ENCODE results near the gene CAMK2D.
A peak's percentile ranks its signal among the peaks of the same experiment; 100 is the strongest.

Gene CAMK2D

GRCh38 chr4:113449410-113449974, 312.0 kb downstream of the CAMK2D start:
- Histone ChIP-seq H4K91ac (ENCODE audit: low read depth, low read length) (no peak overlapping the region), H3K4ac (ENCODE audit: low read depth, low read length) (no peak overlapping the region), H2BK12ac (ENCODE audit: low read length) (no peak overlapping the region), H3K4me3 (ENCODE audit: low read depth, low read length) (no peak overlapping the region), H3K23ac (ENCODE audit: low read length) (no peak overlapping the region), H3K4me1 (ENCODE audit: control insufficient read depth in 1 of 2, insufficient read depth in 2 of 2, low read length in 2 of 2) (peaks cover 0 to 3% of the 10 kb centered on the region in 2 experiments), H3K18ac (ENCODE audit: low read length) (no peak overlapping the region), H3K14ac (ENCODE audit: low read length) (no peak overlapping the region), H4K12ac (ENCODE audit: low read depth, low read length) (no peak overlapping the region), H2BK5ac (ENCODE audit: low read depth, low read length, poor library complexity) (no peak overlapping the region), H2BK120ac (ENCODE audit: insufficient read depth, low read length, poor library complexity) (no peak overlapping the region), H3K9me3 (ENCODE audit: insufficient read depth, low read depth, low read length) (no peaks in the 10 kb centered on the region), H3K27ac (ENCODE audit: low read depth, low read length) (no peak overlapping the region), H3K36me3 (ENCODE audit: control insufficient read depth in 1 of 2, insufficient read depth in 2 of 2, low read length in 2 of 2) (peaks cover 0 to 2% of the 10 kb centered on the region in 2 experiments), H3K79me2 (ENCODE audit: control insufficient read depth, insufficient read depth, low read length, poor library complexity) (no peaks in the 10 kb centered on the region), H3K4me2 (ENCODE audit: low read length) (no peak overlapping the region), H2AFZ (ENCODE audit: insufficient read depth, low read length, poor library complexity) (no peak overlapping the region), H3K79me1 (ENCODE audit: low read length) (no peaks in the 10 kb centered on the region), H4K8ac (ENCODE audit: low read depth, low read length) (no peak overlapping the region), H3K27me3 (ENCODE audit: insufficient read depth, low read length) (no peaks in the 10 kb centered on the region), H3K9ac (ENCODE audit: low read length) (no peak overlapping the region), H2AK5ac (ENCODE audit: low read length) (no peak overlapping the region)
- DNase-seq, result no peak
- WGBS (ENCODE audit: extremely low coverage, insufficient coverage, insufficient read length), result no CpG with 5 or more reads among the region's 1 CpG

- no peak overlapping the region for H2AFZ ChIP-seq (ENCODE audit: insufficient read depth, low read length, poor library complexity)
- DNase-seq, result peak in 1 of 2 donors; percentile 10
Observed at GRCh38 chr4:113447769-113448168, 313.8 kb downstream of the CAMK2D start.

GRCh38 chr4:113447061-113447460, 314.5 kb downstream of the CAMK2D start:
- no peak overlapping the region for H4K12ac ChIP-seq (ENCODE audit: low read depth, low read length)
- H3K4me2 ChIP-seq (ENCODE audit: low read length), result no peak overlapping the region
- no peak overlapping the region for H3K27ac ChIP-seq (ENCODE audit: low read depth, low read length)
- no peak overlapping the region for H2AK5ac ChIP-seq (ENCODE audit: low read length)
- no peak overlapping the region for H3K4ac ChIP-seq (ENCODE audit: low read depth, low read length)
- H3K23ac ChIP-seq (ENCODE audit: low read length), result peak overlapping the region; percentile 97
- no peak overlapping the region for H2BK12ac ChIP-seq (ENCODE audit: low read length)
- no peak overlapping the region for H3K4me3 ChIP-seq (ENCODE audit: low read depth, low read length)
- H3K79me1 ChIP-seq (ENCODE audit: low read length), result no peaks in the 10 kb centered on the region
- no peaks in the 10 kb centered on the region for H3K79me2 ChIP-seq (ENCODE audit: control insufficient read depth, insufficient read depth, low read length, poor library complexity)
- no peak overlapping the region for H3K9ac ChIP-seq (ENCODE audit: low read length)
- DNase-seq, result no peak
- no peak overlapping the region for H3K18ac ChIP-seq (ENCODE audit: low read length)
- no peak overlapping the region for H2BK120ac ChIP-seq (ENCODE audit: insufficient read depth, low read length, poor library complexity)
- H3K4me1 ChIP-seq (ENCODE audit: control insufficient read depth in 1 of 2, insufficient read depth in 2 of 2, low read length in 2 of 2), result peaks cover 0 to 3% of the 10 kb centered on the region in 2 experiments
- no peak overlapping the region for H2BK5ac ChIP-seq (ENCODE audit: low read depth, low read length, poor library complexity)
- H3K36me3 ChIP-seq (ENCODE audit: control insufficient read depth in 1 of 2, insufficient read depth in 2 of 2, low read length in 2 of 2), result no peaks in the 10 kb centered on the region
- no peak overlapping the region for H4K8ac ChIP-seq (ENCODE audit: low read depth, low read length)
- H3K9me3 ChIP-seq (ENCODE audit: insufficient read depth, low read depth, low read length), result no peaks in the 10 kb centered on the region
- no peak overlapping the region for H4K91ac ChIP-seq (ENCODE audit: low read depth, low read length)
- no peaks in the 10 kb centered on the region for H3K27me3 ChIP-seq (ENCODE audit: insufficient read depth, low read length)
- no peak overlapping the region for H2AFZ ChIP-seq (ENCODE audit: insufficient read depth, low read length, poor library complexity)
- no CpG with 5 or more reads among the region's 3 CpGs for WGBS (ENCODE audit: extremely low coverage, insufficient coverage, insufficient read length)
- no peak overlapping the region for H3K14ac ChIP-seq (ENCODE audit: low read length)

More at GRCh38 chr4:113447769-113448168, 313.8 kb downstream of the CAMK2D start:
- H2BK120ac ChIP-seq (ENCODE audit: insufficient read depth, low read length, poor library complexity), result no peak overlapping the region
- H3K18ac ChIP-seq (ENCODE audit: low read length), result no peak overlapping the region
- H3K23ac ChIP-seq (ENCODE audit: low read length), result no peak overlapping the region
- no peak overlapping the region for H2AK5ac ChIP-seq (ENCODE audit: low read length)
- H3K4me2 ChIP-seq (ENCODE audit: low read length), result no peak overlapping the region
- peaks cover 0 to 3% of the 10 kb centered on the region in 2 experiments for H3K4me1 ChIP-seq (ENCODE audit: control insufficient read depth in 1 of 2, insufficient read depth in 2 of 2, low read length in 2 of 2)
- no peaks in the 10 kb centered on the region for H3K79me2 ChIP-seq (ENCODE audit: control insufficient read depth, insufficient read depth, low read length, poor library complexity)
- H3K14ac ChIP-seq (ENCODE audit: low read length), result no peak overlapping the region
- no peak overlapping the region for H3K27ac ChIP-seq (ENCODE audit: low read depth, low read length)
- H4K12ac ChIP-seq (ENCODE audit: low read depth, low read length), result no peak overlapping the region
- H3K4me3 ChIP-seq (ENCODE audit: low read depth, low read length), result no peak overlapping the region
- H4K91ac ChIP-seq (ENCODE audit: low read depth, low read length), result no peak overlapping the region
- H3K79me1 ChIP-seq (ENCODE audit: low read length), result no peaks in the 10 kb centered on the region
- H4K8ac ChIP-seq (ENCODE audit: low read depth, low read length), result no peak overlapping the region
- H3K27me3 ChIP-seq (ENCODE audit: insufficient read depth, low read length), result no peaks in the 10 kb centered on the region
- no peak overlapping the region for H2BK12ac ChIP-seq (ENCODE audit: low read length)
- no CpG with 5 or more reads among the region's 4 CpGs for WGBS (ENCODE audit: extremely low coverage, insufficient coverage, insufficient read length)
- H3K4ac ChIP-seq (ENCODE audit: low read depth, low read length), result no peak overlapping the region
- no peak overlapping the region for H3K9ac ChIP-seq (ENCODE audit: low read length)
- H3K9me3 ChIP-seq (ENCODE audit: insufficient read depth, low read depth, low read length), result no peaks in the 10 kb centered on the region
- H2BK5ac ChIP-seq (ENCODE audit: low read depth, low read length, poor library complexity), result no peak overlapping the region
- no peaks in the 10 kb centered on the region for H3K36me3 ChIP-seq (ENCODE audit: control insufficient read depth in 1 of 2, insufficient read depth in 2 of 2, low read length in 2 of 2)

- Histone ChIP-seq H4K8ac (ENCODE audit: low read depth, low read length) (no peak overlapping the region), H3K36me3 (ENCODE audit: control insufficient read depth in 1 of 2, insufficient read depth in 2 of 2, low read length in 2 of 2) (no peaks in the 10 kb centered on the region), H3K4ac (ENCODE audit: low read depth, low read length) (no peak overlapping the region), H4K12ac (ENCODE audit: low read depth, low read length) (no peak overlapping the region), H3K4me1 (ENCODE audit: control insufficient read depth in 1 of 2, insufficient read depth in 2 of 2, low read length in 2 of 2) (peaks cover 0 to 3% of the 10 kb centered on the region in 2 experiments), H4K91ac (ENCODE audit: low read depth, low read length) (no peak overlapping the region), H2BK120ac (ENCODE audit: insufficient read depth, low read length, poor library complexity) (no peak overlapping the region), H2AK5ac (ENCODE audit: low read length) (no peak overlapping the region), H3K9me3 (ENCODE audit: insufficient read depth, low read depth, low read length) (no peaks in the 10 kb centered on the region), H3K14ac (ENCODE audit: low read length) (no peak overlapping the region), H3K18ac (ENCODE audit: low read length) (no peak overlapping the region), H3K23ac (ENCODE audit: low read length) (no peak overlapping the region), H3K27me3 (ENCODE audit: insufficient read depth, low read length) (no peaks in the 10 kb centered on the region), H3K27ac (ENCODE audit: low read depth, low read length) (no peak overlapping the region), H2BK5ac (ENCODE audit: low read depth, low read length, poor library complexity) (no peak overlapping the region), H2AFZ (ENCODE audit: insufficient read depth, low read length, poor library complexity) (no peak overlapping the region), H3K4me3 (ENCODE audit: low read depth, low read length) (no peak overlapping the region), H3K79me2 (ENCODE audit: control insufficient read depth, insufficient read depth, low read length, poor library complexity) (no peaks in the 10 kb centered on the region), H2BK12ac (ENCODE audit: low read length) (no peak overlapping the region), H3K79me1 (ENCODE audit: low read length) (no peaks in the 10 kb centered on the region), H3K9ac (ENCODE audit: low read length) (no peak overlapping the region), H3K4me2 (ENCODE audit: low read length) (no peak overlapping the region)
- WGBS (ENCODE audit: extremely low coverage, insufficient coverage, insufficient read length), result no CpG with 5 or more reads among the region's 4 CpGs
- no peak for DNase-seq
Observed at GRCh38 chr4:113446019-113446418, 315.5 kb downstream of the CAMK2D start.

Measured in trophoblast cell (in vitro differentiated cells and primary cell).